ENCODE results near the gene TLE4.

Gene TLE4

DNA sequence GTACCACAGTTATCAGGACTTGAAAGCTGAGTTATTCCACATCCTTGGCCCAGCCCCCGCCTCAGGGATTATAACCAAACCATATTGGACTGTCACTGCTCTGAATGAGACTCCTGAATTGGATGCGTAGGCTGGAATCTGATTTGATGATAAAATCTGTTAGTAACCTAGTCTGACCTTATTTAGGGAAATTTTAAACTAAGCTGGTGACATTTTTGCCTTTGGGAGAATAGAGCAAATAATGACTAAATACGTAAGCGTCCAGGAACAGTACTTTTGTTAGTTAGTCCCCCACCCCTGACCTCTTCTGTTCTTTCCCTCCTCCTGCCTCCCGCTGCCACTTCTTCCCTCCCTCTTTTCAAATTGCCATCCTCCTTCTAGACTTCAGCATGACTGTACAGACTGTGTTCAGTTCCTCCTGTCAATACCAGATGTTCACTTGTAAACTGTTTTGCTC lies 92.6 kb downstream of the TLE4 start:
- DNase-seq (ENCODE audit: low read depth in 2 of 2) = no peak

DNA sequence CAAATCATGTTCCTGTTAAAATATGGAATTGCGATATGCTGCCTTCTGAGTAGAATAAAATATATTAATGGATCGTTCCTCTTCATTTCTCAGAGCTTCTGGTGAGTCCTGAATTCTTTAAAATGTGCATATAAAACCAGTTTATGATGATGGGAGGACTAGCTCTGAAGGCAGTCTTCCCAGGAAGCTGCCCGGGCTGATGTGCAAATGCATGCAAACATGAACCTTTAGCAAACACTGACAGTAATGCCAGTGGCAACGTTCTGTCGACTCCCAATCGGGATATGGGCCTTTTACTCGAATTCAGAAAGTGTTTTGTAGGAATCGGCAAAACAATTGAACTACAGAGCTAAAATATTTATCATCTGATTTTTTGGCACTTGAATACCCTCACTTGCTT lies 93.6 kb downstream of the TLE4 start:
- DNase-seq (ENCODE audit: low read depth in 2 of 2) = no peak

DNA sequence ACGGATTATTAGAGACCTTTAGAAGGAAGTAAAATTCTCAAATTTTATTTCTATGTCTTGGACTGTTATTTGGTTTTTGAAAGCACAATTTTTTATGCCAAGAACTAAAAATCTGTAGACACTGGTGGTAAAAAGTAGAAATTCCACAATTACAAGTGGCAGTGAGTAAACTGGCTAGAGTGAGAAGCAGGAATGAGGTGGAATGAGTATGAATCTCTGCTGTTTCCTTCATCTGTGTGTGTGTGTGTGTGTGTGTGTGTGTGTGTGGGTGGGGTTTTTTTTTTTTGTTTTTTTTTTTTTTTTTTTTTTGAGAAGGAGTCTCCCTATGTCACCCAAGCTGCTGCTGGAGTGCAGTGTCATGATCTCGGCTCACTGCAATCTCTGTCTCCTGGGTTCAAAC lies 94.2 kb downstream of the TLE4 start:
- no peak for DNase-seq (ENCODE audit: low read depth in 2 of 2)

DNA sequence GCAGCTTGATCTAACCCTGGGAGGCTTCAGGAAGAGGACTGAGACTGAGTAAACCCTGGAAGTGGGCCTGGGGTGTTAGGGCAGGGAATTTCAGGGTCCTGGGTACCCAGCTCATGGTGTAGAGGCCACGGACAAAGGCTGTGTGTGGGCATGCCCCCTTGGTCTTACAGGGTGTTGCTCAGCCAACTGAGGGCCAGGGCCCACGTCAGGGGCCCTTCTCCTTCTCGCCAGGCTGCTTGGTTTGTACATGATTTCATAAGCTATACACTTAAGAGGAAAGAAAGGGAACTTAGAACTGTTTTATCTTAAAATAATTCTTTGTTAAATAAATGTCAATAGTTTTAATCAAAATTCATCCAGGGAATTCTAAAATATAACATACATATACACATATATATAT lies 95.4 kb downstream of the TLE4 start:
- DNase-seq (ENCODE audit: low read depth in 2 of 2) = no peak

DNA sequence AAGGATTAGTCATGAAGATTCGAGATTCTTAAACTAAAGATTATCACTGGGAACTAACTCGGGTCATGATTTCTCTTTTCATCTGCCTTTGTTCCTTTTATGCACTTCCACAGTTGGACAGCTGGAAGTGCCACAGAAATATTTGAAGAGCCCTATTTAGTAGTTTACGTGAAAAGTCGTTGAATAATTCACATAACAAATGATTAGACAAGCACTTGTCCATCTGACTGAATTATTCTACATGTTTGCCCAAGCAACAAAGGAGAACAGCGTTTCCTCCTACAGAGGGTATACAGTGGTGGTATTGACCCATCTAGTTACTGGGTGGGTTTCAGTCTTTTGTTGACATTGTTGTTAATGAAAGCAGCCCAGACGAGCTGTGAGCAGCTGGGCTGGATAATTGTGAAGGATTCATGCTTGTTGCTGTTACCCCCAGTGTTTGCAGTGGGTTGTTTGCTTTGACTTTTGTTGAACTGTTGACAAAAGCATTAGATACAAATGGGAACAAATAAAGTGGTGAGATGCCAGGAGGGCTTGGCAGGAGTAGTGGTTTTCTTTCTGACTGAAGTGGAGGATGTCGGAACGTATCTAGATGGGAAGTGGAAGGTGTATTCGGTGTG lies 96.2 kb downstream of the TLE4 start:
- no peak for DNase-seq (ENCODE audit: low read depth in 2 of 2)

DNA sequence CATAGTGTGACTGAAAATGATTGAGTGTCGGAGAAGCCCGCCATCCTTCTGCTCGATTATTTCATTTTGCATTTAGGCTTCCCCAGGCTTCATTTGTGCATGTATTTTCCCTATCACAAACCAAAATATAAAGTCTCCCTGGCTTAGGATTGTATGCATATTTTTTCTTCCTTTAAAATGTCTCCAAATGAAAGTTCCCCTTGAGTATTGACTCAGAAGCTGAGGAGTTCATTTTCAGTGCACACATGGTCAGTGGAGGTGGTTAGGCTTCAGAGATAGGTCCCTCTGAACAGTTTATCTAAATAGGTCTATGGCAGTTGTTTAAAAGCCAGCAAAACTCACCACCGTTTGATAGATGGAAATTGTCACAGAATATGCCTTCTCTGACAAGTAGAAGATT lies 97.2 kb downstream of the TLE4 start:
- no peak for DNase-seq (ENCODE audit: low read depth in 2 of 2)

DNA sequence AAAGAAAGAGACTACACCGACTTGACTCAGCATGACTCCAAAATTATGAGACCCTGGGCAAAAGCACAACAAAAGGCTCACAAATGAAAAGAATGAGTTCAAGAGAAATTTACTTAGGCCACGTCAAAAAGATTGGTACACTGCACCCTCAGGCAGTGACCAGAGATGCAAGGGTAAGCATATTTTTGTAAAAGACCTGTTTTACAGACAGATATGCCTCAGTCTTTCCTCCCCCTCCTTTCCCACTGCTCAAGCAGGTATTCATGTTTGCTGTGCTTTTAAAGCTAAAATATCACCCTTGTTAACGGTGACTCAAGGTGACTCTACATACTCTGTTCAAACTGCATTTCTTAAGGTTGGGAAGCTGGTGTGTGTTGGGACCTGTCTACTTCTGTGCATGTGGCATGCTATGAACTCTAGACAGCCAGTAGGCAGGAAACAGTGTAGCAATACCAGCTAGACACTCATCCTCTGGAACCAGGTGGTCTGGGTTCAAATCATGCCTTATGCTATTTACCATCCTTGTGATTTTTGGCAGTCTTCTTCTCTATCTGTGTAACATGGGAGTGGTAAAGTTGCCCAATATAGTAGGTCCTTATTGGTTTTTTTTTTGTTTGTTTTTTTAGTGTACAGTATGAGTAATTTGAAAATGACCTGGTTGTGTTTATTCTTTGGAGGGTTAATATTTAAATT lies 98.7 kb downstream of the TLE4 start:
- no peak for DNase-seq (ENCODE audit: low read depth in 2 of 2)

DNA sequence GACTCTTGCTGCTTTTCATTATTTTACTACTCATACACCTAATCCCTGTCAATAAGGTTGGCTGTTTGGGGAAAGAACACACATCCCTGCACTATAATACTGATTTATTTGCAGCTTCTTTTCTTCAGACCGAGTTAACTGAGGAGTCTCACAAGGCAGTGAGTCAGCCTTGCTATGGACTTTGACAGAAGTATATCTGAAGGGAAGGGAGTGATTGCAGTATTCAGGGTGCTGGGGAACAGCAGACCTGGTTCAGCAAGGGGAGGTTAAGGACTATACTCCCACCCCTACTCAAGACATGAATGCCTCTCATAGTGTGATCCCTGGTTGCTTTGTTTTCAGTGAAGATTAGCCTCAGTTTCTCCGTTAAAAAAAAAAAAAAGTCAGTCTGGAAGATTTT lies 99.8 kb downstream of the TLE4 start:
- no peak for DNase-seq (ENCODE audit: low read depth in 2 of 2)

DNA sequence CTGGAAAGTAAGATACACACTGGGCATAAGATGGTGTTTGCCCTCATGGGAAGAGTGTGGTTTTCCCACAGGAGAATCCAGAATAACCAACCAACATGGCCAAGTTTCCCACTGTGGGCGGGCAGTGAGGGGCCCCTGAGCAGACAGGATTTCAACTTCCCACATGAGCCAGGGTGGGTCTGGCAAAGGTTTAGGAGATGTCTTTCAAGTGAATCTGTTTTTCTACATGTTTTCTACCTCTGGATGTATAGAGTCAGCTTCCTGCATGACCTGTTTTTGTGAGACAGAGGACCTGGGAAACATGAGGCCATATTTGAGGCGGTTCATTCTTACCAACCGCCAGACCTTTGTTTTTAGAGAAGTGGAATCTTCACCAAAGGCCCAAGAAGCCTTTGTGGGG lies 100.5 kb downstream of the TLE4 start:
- DNase-seq (ENCODE audit: low read depth in 2 of 2) = no peak

DNA sequence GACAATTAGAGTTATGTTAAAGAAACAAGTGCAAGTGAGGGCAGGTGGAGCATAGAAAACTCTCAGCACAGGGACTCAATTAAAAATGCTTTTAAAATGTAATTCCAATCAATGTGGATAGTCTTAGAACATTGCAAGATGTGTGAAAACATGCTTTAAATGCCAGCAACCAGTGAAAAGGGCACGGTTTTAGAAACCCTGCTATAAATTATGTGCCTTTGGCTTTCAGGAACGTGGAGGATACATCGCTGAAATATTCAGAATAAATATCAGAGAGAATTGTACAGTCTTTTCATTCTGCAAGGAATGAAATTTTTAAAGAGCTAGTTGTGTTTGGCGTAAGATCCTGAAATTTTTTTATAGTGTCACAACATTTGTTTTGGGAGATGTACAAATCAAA lies 101.1 kb downstream of the TLE4 start:
- no peak for DNase-seq (ENCODE audit: low read depth in 2 of 2)

DNA sequence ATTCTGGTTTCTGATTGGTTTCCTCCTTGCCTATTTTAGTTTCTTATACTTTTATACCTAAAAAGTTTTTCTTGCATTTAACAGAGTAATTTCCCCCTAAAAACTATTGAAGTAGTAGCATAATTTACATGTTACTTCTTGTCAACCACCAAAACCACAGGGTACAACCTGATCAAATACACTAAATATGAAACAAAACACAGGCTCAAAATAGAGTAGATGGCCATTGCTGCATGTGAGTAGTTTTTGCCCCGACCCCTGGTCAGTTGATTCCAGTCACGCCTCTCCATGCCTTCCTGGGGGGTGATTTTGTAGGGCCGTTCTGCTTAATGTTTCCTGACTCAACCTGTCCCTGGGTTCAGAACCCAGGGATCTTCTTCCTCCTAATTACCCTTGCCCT lies 101.8 kb downstream of the TLE4 start:
- DNase-seq (ENCODE audit: low read depth in 2 of 2) = no peak

DNA sequence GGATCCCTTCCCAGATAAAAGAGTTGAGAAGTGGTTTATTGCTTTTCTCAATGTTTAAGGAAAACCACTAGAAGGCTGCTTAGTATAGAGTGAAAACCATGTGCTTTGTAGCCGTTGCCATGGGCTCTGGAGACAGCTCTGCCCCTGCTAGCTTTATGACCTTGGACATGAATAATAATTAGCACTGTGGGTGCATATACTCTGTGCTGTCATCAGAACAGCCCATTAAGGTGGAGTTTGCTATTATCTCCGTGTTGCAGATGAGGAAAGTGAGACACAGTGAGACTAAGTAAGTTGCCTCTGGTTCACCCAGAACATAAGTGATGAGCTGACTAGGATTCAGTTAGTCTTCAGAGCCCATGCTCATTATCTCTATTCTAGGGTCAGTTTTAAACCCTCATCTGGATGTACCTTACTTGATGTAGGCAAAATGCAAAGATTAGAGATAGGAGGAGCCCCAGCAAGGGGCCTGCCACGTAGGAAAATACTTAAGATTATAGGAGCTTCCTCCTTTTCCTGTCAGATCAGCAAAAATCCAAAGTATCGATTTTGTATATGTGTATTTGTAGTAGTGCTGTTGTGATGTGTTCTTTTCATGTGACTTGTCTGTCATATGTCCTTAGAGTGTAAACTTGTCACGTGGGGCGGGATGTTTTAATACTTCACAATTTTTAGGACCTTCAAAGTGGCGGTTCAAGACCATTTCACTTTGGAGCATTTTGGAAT lies 102.5 kb downstream of the TLE4 start:
- no peak for DNase-seq (ENCODE audit: low read depth in 2 of 2)

DNA sequence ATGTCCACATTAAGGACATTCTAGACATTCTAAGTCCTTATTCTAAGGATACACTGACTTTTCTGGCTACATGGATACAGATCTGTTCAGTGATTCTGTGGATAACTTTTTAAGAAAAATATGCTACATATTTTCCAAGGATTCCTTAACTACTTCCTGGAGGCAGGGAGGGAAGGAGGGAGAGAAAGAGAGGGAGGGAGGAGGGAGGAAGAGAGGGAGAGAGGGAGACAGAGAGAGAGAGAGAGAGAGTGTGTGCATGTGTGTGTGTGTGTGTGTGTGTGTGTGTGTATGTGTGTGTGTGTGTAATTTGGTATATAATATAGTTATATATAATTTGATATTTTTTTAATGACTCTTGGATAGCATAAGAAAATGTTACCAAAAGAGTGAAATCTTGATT lies 109.8 kb downstream of the TLE4 start:
- DNase-seq (ENCODE audit: low read depth in 2 of 2) = no peak

DNA sequence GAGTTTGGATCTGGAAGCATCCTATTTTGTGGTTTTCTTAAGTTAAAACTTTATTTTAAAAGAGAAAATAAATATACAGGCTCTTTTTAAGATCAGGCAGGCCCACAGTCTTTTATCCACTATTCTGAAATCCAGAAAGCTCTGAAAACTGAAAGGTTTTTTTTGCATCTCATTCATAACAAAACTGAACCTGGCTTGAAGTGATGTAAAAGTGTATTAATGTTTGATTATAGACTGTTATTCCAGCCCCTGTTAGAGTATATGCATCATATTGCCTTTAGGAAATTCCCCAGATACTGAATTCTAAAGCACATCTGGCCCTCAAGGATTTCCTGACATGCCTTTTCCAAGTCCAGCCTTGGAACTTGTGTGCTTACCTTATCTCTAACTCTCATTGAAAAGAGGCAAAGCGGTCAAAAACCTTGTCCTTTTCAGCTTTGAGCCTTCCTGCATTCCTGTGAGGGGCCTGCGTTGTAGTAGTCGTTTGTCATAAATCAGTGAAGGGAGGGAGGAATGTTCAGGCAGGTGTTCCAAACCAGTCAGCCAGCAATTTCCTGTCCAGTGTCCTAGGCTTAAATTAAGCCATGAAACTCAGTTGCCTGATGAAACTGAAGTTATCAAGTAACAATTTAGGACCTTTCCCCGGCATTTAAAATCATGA lies 110.4 kb downstream of the TLE4 start:
- no peak for DNase-seq (ENCODE audit: low read depth in 2 of 2)

DNA sequence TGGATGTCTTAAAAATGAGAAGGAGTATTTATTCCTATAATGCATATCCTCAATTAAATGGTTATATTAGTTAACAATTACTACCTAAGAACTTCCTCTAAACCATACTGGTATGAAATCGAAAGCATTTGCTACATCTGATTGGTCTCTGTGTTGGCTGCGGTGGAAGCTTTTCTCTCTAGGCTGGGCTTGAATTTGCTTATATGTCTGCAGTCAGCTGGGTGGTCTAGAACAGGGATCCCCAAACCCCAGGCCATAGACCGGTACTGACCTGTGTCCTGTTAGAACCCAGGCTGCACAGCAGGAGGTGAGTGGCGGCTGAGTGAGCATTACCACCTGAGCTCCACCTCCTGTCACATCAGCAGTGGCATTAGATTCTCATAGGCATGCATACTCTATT lies 112.3 kb downstream of the TLE4 start:
- no peak for DNase-seq (ENCODE audit: low read depth in 2 of 2)

DNA sequence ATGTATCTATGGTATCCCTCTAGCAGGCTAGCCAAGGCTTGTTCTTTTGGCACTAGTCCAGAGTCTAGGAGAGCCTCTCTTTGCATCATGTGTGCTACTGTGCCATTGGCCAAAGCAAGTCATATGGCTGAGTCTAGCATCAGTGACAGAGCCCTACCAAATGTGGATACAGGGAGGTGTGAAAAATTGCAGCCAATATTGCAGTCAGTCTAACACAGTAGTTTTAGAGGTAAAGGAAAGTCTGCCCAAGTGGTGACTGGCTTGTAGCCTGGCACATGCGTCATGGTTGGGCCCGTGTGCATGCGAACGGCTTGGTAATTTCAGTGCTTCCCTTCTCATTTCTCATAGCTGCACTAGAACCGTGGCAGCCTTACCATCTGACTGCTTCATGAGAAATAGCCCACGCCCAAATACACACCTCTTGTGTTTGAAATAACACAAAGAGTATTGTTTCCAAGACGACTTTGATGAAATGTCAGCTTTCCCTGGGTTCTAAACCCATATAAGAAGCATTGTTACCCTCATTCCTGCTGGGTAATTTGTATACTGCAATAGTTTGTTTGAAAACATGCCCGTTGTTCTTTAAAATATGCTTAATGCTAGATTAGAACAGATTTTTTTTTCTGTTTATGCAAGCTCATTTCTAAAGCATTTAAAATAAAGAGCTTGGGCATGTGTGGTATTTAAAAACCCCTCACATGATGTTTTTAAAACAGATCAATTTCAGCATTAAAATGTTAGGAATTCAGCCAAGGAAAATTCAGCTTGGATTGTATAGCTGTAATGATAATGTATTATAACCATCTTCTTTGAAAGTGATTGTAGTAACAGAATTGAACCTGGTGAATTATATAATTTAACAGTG lies 113.2 kb downstream of the TLE4 start:
- peak in 1 of 2 experiments; percentile 29 for DNase-seq (ENCODE audit: low read depth in 2 of 2)

DNA sequence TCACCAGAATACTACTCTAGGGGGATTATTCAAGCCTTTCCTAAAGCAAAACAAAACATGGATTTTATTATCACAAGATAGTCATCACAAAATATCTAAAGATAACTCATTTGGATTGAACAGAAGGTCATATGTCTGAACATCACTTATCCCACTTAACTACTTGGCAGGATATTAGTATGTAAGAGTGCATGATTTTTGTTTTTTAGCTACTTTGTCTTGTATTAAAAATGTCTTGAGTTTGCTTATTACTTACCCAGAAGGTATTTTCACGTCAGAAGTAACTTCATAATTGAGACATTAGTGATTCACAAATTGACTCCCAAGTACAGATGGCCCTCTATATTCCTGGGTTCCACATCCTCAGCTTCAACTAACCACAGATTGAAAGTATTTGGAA lies 113.8 kb downstream of the TLE4 start:
- DNase-seq (ENCODE audit: low read depth in 2 of 2) = peak; percentile 36 to 38

DNA sequence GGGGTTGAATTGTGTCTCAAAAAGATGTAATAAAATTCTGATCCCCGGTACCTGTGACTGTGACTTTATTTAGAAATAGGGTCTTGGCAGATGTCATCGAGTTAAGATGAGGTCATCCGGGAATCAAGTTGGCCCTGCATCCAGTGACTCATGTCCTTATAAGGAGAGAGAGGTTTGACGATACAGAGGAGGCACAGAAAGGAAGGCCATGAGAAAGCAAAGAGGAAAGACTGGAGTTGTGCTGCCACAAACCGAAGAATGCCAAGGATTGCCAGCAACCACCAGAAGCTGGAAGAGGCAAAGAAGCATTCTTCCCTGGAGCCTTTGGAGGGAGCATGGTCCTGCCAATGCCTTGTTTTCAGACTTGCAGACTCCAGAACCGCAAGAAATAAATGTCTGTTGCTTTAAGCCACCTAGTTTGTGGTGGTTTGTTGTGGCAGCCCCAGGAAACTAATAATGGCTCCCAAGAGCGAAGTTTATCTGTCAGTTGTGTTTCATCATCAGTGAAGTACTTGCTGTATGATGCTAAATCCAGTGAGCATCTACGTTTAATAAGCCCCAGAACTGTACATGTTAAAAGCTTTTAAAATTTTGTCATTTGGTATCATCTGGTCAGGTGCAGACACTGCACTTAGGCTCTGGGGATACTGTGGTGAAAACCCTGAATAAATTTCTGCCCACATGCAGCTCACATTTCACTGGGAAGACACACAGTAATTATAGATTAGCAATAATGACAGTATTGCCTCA lies 114.8 kb downstream of the TLE4 start:
- DNase-seq (ENCODE audit: low read depth in 2 of 2) = peak in 1 of 2 experiments; percentile 31

DNA sequence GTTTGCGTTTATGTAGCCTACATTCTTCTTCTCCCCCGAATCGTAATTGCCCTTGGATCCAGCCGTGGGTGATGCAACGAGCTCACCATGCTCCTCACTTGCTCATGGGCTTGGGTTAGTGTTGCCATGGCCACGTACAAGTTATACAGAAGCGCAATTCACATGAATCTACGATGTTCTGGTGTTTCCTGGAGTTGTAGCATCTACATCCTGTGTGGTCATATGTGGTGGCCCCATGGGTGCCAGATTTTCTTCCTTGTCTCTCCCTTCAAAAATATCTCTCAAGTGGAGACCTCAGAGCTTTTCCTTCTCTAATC lies 115.3 kb downstream of the TLE4 start:
- DNase-seq (ENCODE audit: low read depth in 2 of 2) = no peak

DNA sequence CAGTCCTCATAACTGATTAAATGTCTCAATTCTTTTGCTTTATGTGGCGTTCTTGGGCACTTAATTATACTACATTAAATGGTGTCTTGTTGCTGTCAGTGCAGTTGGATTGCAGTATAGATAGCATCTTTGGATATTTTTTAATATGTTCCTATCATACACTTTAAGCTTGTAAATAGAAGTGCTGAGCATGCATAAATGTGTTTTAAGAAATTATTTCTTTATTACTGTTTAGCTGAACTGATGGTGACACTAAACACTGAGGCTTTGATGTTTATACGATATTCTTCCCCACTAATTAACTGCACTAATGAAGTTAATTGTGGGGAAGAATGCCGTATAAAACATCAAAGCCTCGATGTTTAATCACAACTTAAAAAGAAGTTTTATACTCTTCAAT lies 116.6 kb downstream of the TLE4 start:
- DNase-seq (ENCODE audit: low read depth in 2 of 2) = no peak

DNA sequence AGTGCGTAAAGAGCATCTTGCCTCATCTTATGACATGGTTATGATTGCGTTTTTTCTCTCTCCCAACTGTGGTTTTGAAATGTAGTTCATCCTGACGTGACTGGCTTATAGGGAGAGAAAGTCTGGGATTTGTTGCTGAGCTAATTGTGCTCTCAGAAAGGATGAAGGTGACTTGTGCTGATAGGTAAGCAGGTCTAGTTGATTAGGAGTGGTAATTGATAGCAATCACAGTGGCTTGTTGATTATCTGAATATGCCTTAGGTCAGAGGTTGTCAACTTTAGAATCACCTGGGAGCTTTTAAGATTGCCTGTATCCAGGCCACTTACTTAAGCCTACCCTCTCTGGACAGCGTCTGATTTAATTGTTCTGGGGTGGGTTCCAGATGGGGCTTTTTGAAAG lies 117.8 kb downstream of the TLE4 start:
- no peak for DNase-seq (ENCODE audit: low read depth in 2 of 2)

Measured in fibroblast of skin of left quadriceps (primary cell).